A204.1 (cell line): Measurements from ENCODE around the gene FERMT3.

Experiments used
- FAIRE-seq: peaks from 2 replicates; lab custom pipeline; 2012; peaks lifted over from hg19 to GRCh38; lab: Jason Lieb, UNC

The FERMT3 gene

GRCh38 chr11:64186492-64187165 is 19.9 kb upstream of the FERMT3 start:
- no peak for FAIRE-seq

- FAIRE-seq = no peak
Measured at GRCh38 chr11:64192434-64192833, 14.1 kb upstream of the FERMT3 start.

GRCh38 chr11:64196626-64197025 is 9.9 kb upstream of the FERMT3 start:
- FAIRE-seq = no peak

GRCh38 chr11:64198511-64198910 is 8.0 kb upstream of the FERMT3 start:
- no peak for FAIRE-seq

- FAIRE-seq = no peak
Measured at GRCh38 chr11:64201543-64201942, 5.0 kb upstream of the FERMT3 start.

GRCh38 chr11:64202992-64203391 is 3.5 kb upstream of the FERMT3 start:
- FAIRE-seq = no peak

GRCh38 chr11:64203421-64204079 is 3.0 kb upstream of the FERMT3 start:
- no peak for FAIRE-seq

- FAIRE-seq = no peak
Measured at GRCh38 chr11:64204080-64204440, 2.5 kb upstream of the FERMT3 start.

GRCh38 chr11:64204464-64204989 is 2.0 kb upstream of the FERMT3 start:
- FAIRE-seq = no peak

GRCh38 chr11:64207256-64208085 is 950 bp downstream of the FERMT3 start:
- no peak for FAIRE-seq

- FAIRE-seq = no peak
Measured at GRCh38 chr11:64208086-64208795, 1.7 kb downstream of the FERMT3 start.

GRCh38 chr11:64208796-64209562 is 2.5 kb downstream of the FERMT3 start:
- no peak for FAIRE-seq

GRCh38 chr11:64209563-64209843 is 3.0 kb downstream of the FERMT3 start:
- no peak for FAIRE-seq

GRCh38 chr11:64210301-64211020 is 3.9 kb downstream of the FERMT3 start:
- no peak for FAIRE-seq

GRCh38 chr11:64211181-64211872 is 4.8 kb downstream of the FERMT3 start:
- no peak for FAIRE-seq

- no peak for FAIRE-seq
Measured at GRCh38 chr11:64216879-64217278, 10.4 kb downstream of the FERMT3 start.

- no peak for FAIRE-seq
Measured at GRCh38 chr11:64218628-64219353, 12.3 kb downstream of the FERMT3 start.

GRCh38 chr11:64219354-64219684 is 12.8 kb downstream of the FERMT3 start:
- FAIRE-seq = no peak

- no peak for FAIRE-seq
Measured at GRCh38 chr11:64219755-64220154, 13.2 kb downstream of the FERMT3 start.

- FAIRE-seq = no peak
Measured at GRCh38 chr11:64220271-64220670, 13.8 kb downstream of the FERMT3 start.
